H9 (cell line): ENCODE results near the gene GRID1. TPM values are rescaled to one million over a fixed set of nuclear protein-coding genes. Genes with fewer than 3 reads are reported as not detected.

Experiments used
- DNase-seq: peaks from one replicate; pipeline ENCODE4 v3.0.0-alpha.2; 2017
- H2AFZ ChIP-seq: one replicate; pipeline ENCODE4 v1.6.1; 2013; ENCODE audit warnings: mild to moderate bottlenecking, low read length, control low read depth, moderate library complexity
- H2AK5ac ChIP-seq: 2 replicates; pipeline ENCODE4 v1.6.1; 2013; ENCODE audit warnings: low read length, control low read depth, mixed read lengths; ENCODE audit not compliant: insufficient read length
- H2BK120ac ChIP-seq: one replicate; pipeline ENCODE4 v1.6.1; 2013; ENCODE audit warnings: low read depth, mild to moderate bottlenecking, low read length, control low read depth, inconsistent platforms; ENCODE audit not compliant: poor library complexity, severe bottlenecking
- H2BK12ac ChIP-seq: 2 replicates; pipeline ENCODE4 v1.6.1; 2013; ENCODE audit warnings: low read length, control low read depth, mixed read lengths, low read depth; ENCODE audit not compliant: insufficient read length
- H2BK15ac ChIP-seq: 2 replicates; pipeline ENCODE4 v1.6.1; 2013; ENCODE audit warnings: low read depth, low read length, control low read depth
- H2BK20ac ChIP-seq: one replicate; pipeline ENCODE4 v1.6.1; 2013; ENCODE audit warnings: low read depth, mild to moderate bottlenecking, low read length, control low read depth, inconsistent platforms; ENCODE audit not compliant: poor library complexity, severe bottlenecking
- H2BK5ac ChIP-seq: 2 replicates; pipeline ENCODE4 v1.6.1; 2013; ENCODE audit warnings: low read length, control low read depth, mixed read lengths; ENCODE audit not compliant: insufficient read length
- H3K14ac ChIP-seq: 2 replicates; pipeline ENCODE4 v1.6.1; 2013; ENCODE audit warnings: low read length, control low read depth; ENCODE audit not compliant: insufficient read depth
- H3K18ac ChIP-seq: 2 replicates; pipeline ENCODE4 v1.6.1; 2013; ENCODE audit warnings: low read depth, mild to moderate bottlenecking, mixed read lengths, low read length, control low read depth; ENCODE audit not compliant: insufficient read length
- H3K23ac ChIP-seq: 2 replicates; pipeline ENCODE4 v1.6.1; 2013; ENCODE audit warnings: low read length, control low read depth, mixed read lengths, low read depth; ENCODE audit not compliant: insufficient read length
- H3K23me2 ChIP-seq: 2 replicates; pipeline ENCODE4 v1.6.1; 2013; ENCODE audit warnings: low read depth, mild to moderate bottlenecking, mixed read lengths, low read length, control low read depth; ENCODE audit not compliant: insufficient read length, poor library complexity, severe bottlenecking
- H3K27ac ChIP-seq: 2 replicates; pipeline ENCODE4 v1.5.1; 2013; ENCODE audit warnings: low read length, control low read depth, mixed read lengths, low read depth; ENCODE audit not compliant: insufficient read length
- H3K27me3 ChIP-seq: 2 replicates; pipeline ENCODE4 v1.6.1; 2013; ENCODE audit warnings: low read length, control low read depth, inconsistent platforms; ENCODE audit not compliant: insufficient read depth
- H3K4ac ChIP-seq: 2 replicates; pipeline ENCODE4 v1.6.1; 2013; ENCODE audit warnings: low read depth, mild to moderate bottlenecking, control low read depth, inconsistent platforms, low read length, moderate library complexity
- H3K4me1 ChIP-seq: 2 replicates; pipeline ENCODE4 v1.6.1; 2013; ENCODE audit warnings: low read length, control low read depth, inconsistent platforms; ENCODE audit not compliant: insufficient read depth
- H3K4me2 ChIP-seq: 2 replicates; pipeline ENCODE4 v1.6.1; 2013; ENCODE audit warnings: low read length, control low read depth, mixed read lengths; ENCODE audit not compliant: insufficient read length, insufficient read depth
- H3K56ac ChIP-seq: 2 replicates; pipeline ENCODE4 v1.6.1; 2013; ENCODE audit warnings: low read depth, mild to moderate bottlenecking, mixed read lengths, low read length, control low read depth; ENCODE audit not compliant: insufficient read length
- H3K79me1 ChIP-seq: 2 replicates; pipeline ENCODE4 v1.6.1; 2013; ENCODE audit warnings: low read depth, mild to moderate bottlenecking, moderate library complexity, low read length, control low read depth, inconsistent platforms; ENCODE audit not compliant: insufficient read depth, poor library complexity, severe bottlenecking
- H3K79me2 ChIP-seq: 2 replicates; pipeline ENCODE4 v1.6.1; 2013; ENCODE audit warnings: low read length, control low read depth, inconsistent platforms; ENCODE audit not compliant: insufficient read depth
- H3K9ac ChIP-seq: 2 replicates; pipeline ENCODE4 v1.6.1; 2013; ENCODE audit warnings: low read length, control low read depth, mixed read lengths; ENCODE audit not compliant: insufficient read length; ENCODE audit errors: extremely low read depth
- H3K9me3 ChIP-seq: one replicate; pipeline ENCODE4 v1.6.1; 2013; ENCODE audit warnings: low read depth, low read length, inconsistent platforms; ENCODE audit not compliant: control insufficient read depth
- H3T11ph ChIP-seq: one replicate; pipeline ENCODE4 v1.6.1; 2013; ENCODE audit warnings: mild to moderate bottlenecking, low read length, control low read depth, inconsistent platforms
- H4K20me1 ChIP-seq: one replicate; pipeline ENCODE4 v1.6.1; 2013; ENCODE audit not compliant: control insufficient read depth, insufficient read length, insufficient read depth
- H4K5ac ChIP-seq: 2 replicates; pipeline ENCODE4 v1.6.1; 2013; ENCODE audit warnings: low read depth, mild to moderate bottlenecking, mixed read lengths, low read length, control low read depth; ENCODE audit not compliant: insufficient read length
- H4K8ac ChIP-seq: replicated peaks from 2 replicates; pipeline ENCODE4 v1.6.1; 2013; ENCODE audit warnings: low read length, control low read depth, mixed read lengths, low read depth; ENCODE audit not compliant: insufficient read length
- H4K91ac ChIP-seq: 2 replicates; pipeline ENCODE4 v1.6.1; 2013; ENCODE audit warnings: low read depth, mild to moderate bottlenecking, moderate library complexity, mixed read lengths, low read length, control low read depth; ENCODE audit not compliant: insufficient read length
- H3K27ac Mint-ChIP-seq, 3 experiments: 2 replicates in 2 of 3; 3 replicates in 1 of 3; pipeline ENCODE4 v1.8.0; 2020 to 2021; ENCODE audit warnings: mixed read lengths in 3 of 3, mild to moderate bottlenecking in 1 of 3, moderate library complexity in 1 of 3
- H3K27me3 Mint-ChIP-seq: 2 replicates; pipeline ENCODE4 v1.8.0; 2021; ENCODE audit warnings: low read depth, mild to moderate bottlenecking, moderate library complexity, mixed read lengths
- H3K36me3 Mint-ChIP-seq, 3 experiments: 2 replicates in 2 of 3; 3 replicates in 1 of 3; pipeline ENCODE4 v1.8.0; 2020 to 2021; ENCODE audit warnings: low read depth in 3 of 3, mixed read lengths in 3 of 3; ENCODE audit not compliant: insufficient read depth in 1 of 3
- H3K4me1 Mint-ChIP-seq, 2 experiments: 2 replicates each; pipeline ENCODE4 v1.8.0; 2020; ENCODE audit warnings: mixed read lengths in 2 of 2
- H3K4me3 Mint-ChIP-seq, 2 experiments: 2 replicates in 1 of 2; 3 replicates in 1 of 2; pipeline ENCODE4 v1.8.0; 2020 to 2021; ENCODE audit warnings: mild to moderate bottlenecking in 2 of 2, mixed read lengths in 2 of 2, moderate library complexity in 1 of 2
- H3K9me3 Mint-ChIP-seq, 2 experiments: 2 replicates in 1 of 2; 3 replicates in 1 of 2; pipeline ENCODE4 v1.8.0; 2020; ENCODE audit warnings: mild to moderate bottlenecking in 2 of 2, mixed read lengths in 2 of 2, moderate library complexity in 1 of 2
- WGBS: extraction: QIAGEN DNeasy Blood & Tissue Kit; methylation state at CpG from one replicate; pipeline ENCODE4 v1.1.7; 2013; ENCODE audit warnings: missing lambda C conversion rate, low lambda C conversion rate, mixed read lengths; ENCODE audit not compliant: insufficient read length; ENCODE audit errors: extremely low coverage; 5-methylcytosine and 5-hydroxymethylcytosine counted together
- total RNA-seq: library from RNA; stranded (reverse); gene quantifications from 2 replicates; pipeline ENCODE4 v1.2.1, GENCODE V29; 2021
- TF ChIP-seq, protein P1 (sequence below): fragments of 200-600 bp; sonication (generic); conservative IDR thresholded peaks from 3 replicates; pipeline ENCODE4 v1.8.0; 2021; ENCODE audit warnings: antibody characterized with exemption, mild to moderate bottlenecking

The GRID1 gene
- total RNA-seq, 1 experiment from 2014 or later, result 0.35 TPM

DNA sequence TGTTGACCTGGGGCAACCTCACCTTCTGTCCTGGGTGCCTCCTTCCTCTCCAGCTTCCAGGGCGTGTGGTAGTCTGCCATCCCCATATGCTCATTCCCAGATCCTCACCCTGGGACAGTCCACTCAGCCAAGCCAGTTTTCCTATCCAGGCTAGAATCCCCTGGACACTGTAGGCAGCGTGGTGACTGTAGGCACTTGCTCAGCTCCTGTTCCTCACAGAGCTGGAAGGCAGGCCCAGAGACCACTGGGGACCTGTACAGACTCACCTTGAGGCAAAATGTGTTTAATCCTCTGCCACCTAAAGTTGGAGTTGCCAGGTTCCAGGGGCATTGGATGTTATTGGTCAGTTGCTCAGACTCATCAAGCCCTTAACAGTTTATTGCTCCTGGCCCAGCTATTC, 2.4 kb upstream of the GRID1 start:
- Histone ChIP-seq H2AFZ (no peak overlapping the region), H2BK120ac (no peak overlapping the region), H4K20me1 (peaks cover 5% of the 10 kb centered on the region), H3K79me2 (no peaks in the 10 kb centered on the region), H4K5ac (no peak overlapping the region), H3K9me3 (no peaks in the 10 kb centered on the region), H3K23me2 (peaks cover 10% of the 10 kb centered on the region), H3K27ac (no peak overlapping the region), H3K23ac (no peak overlapping the region), H3K4me2 (no peak overlapping the region), H2AK5ac (no peak overlapping the region), H4K8ac (no peak overlapping the region), H3K27me3 (peaks cover 48% of the 10 kb centered on the region), H3K14ac (no peak overlapping the region), H3K56ac (no peak overlapping the region), H3T11ph (no peak overlapping the region), H3K79me1 (no peaks in the 10 kb centered on the region), H2BK20ac (no peak overlapping the region), H4K91ac (no peak overlapping the region), H3K18ac (no peak overlapping the region), H2BK15ac (no peak overlapping the region), H3K9ac (no peak overlapping the region), H3K4ac (no peak overlapping the region), H2BK12ac (no peak overlapping the region), H2BK5ac (no peak overlapping the region), H3K4me1 (no peaks in the 10 kb centered on the region)
- peaks cover 91% of the 10 kb centered on the region for H3K27me3 Mint-ChIP-seq
- DNase-seq, result peak; percentile 18
- H3K27ac Mint-ChIP-seq, result no peak overlapping the region
- H3K4me3 Mint-ChIP-seq, result no peak overlapping the region
- WGBS, result no CpG with 5 or more reads among the region's 2 CpGs
- H3K36me3 Mint-ChIP-seq, result no peaks in the 10 kb centered on the region
- peaks cover 0 to 2% of the 10 kb centered on the region in 2 experiments; a peak in 1 of 5 replicates for H3K9me3 Mint-ChIP-seq
- TF ChIP-seq, protein P1, sequence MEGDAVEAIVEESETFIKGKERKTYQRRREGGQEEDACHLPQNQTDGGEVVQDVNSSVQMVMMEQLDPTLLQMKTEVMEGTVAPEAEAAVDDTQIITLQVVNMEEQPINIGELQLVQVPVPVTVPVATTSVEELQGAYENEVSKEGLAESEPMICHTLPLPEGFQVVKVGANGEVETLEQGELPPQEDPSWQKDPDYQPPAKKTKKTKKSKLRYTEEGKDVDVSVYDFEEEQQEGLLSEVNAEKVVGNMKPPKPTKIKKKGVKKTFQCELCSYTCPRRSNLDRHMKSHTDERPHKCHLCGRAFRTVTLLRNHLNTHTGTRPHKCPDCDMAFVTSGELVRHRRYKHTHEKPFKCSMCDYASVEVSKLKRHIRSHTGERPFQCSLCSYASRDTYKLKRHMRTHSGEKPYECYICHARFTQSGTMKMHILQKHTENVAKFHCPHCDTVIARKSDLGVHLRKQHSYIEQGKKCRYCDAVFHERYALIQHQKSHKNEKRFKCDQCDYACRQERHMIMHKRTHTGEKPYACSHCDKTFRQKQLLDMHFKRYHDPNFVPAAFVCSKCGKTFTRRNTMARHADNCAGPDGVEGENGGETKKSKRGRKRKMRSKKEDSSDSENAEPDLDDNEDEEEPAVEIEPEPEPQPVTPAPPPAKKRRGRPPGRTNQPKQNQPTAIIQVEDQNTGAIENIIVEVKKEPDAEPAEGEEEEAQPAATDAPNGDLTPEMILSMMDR, result no peak
- H3K4me1 Mint-ChIP-seq, result peaks cover 8 to 21% of the 10 kb centered on the region in 2 experiments
